HepG2 (cell line): ENCODE measurements around the gene NXNL2. TPM values are rescaled to one million over a fixed set of nuclear protein-coding genes. Genes with fewer than 3 reads are reported as not detected.
A peak's percentile ranks its signal among the peaks of the same experiment; 100 is the strongest.

Experiments
- ATAC-seq: fragments of 200-7000 bp; cut with Tn5 transposase; 3 replicates; pipeline ENCODE4 v1.9.1; 2020; ENCODE audit warnings: mild to moderate bottlenecking, moderate library complexity
- BruUV-seq: library from RNA; stranded (reverse); fragments of 400-500 nt; replicated peaks from 2 replicates; lab custom pipeline; 2021; lab: Mats Ljungman, UMichigan
- CTCF ChIA-PET: fragments of 300-600 bp; formaldehyde crosslinking; extraction: SDS; loops from one replicate; lab custom pipeline; 2021; ENCODE audit warnings: low total read pairs, inconsistent platforms, low intra/inter-chr PET ratio; lab: Yijun Ruan, JAX
- POLR2A ChIA-PET: fragments of 350-600 bp; sonication (Branson Sonifier 250); formaldehyde crosslinking; loops from one replicate; lab custom pipeline; 2020; ENCODE audit warnings: antibody characterized with exemption, inconsistent platforms; lab: Yijun Ruan, JAX
- DNase-seq: peaks from one replicate; pipeline ENCODE4 v3.0.0-alpha.2; 2015; ENCODE audit warnings: low spot score
- FAIRE-seq: peaks from 3 replicates; lab custom pipeline; 2011; peaks lifted over from hg19 to GRCh38; lab: Jason Lieb, UNC
- H2AFZ ChIP-seq: one replicate; pipeline ENCODE4 v1.6.1; 2011; ENCODE audit warnings: low read length, inconsistent platforms
- H3K27ac ChIP-seq: fragments of 300-600 bp; 3 replicates; pipeline ENCODE4 v1.8.0; 2011; ENCODE audit warnings: mixed run types, mild to moderate bottlenecking, mixed read lengths, low read length, inconsistent platforms; ENCODE audit not compliant: insufficient read depth; ENCODE audit errors: extremely low read length
- H3K27me3 ChIP-seq, 2 experiments: fragments of 200-600 bp in 1 of 2; 2 replicates in 1 of 2; 3 replicates in 1 of 2; pipeline versions ENCODE4 v1.6.0 to v1.8.0; 2011; ENCODE audit warnings: low read length in 2 of 2, mild to moderate bottlenecking in 2 of 2, moderate library complexity in 2 of 2, inconsistent platforms in 1 of 2; ENCODE audit not compliant: insufficient read depth in 2 of 2, control insufficient read depth in 1 of 2
- H3K36me3 ChIP-seq, 2 experiments: fragments of 200-600 bp in 1 of 2; replicated peaks in 1 of 2; 2 replicates in 1 of 2; 3 replicates in 1 of 2; pipeline versions ENCODE4 v1.5.1 to v1.8.0; 2011; ENCODE audit warnings: low read length in 2 of 2, inconsistent platforms in 1 of 2; ENCODE audit not compliant: insufficient read depth in 2 of 2, control insufficient read depth in 1 of 2
- H3K4me1 ChIP-seq: 2 replicates; pipeline ENCODE4 v1.5.1; 2012; ENCODE audit warnings: low read length, inconsistent platforms; ENCODE audit not compliant: insufficient read depth
- H3K4me2 ChIP-seq: 2 replicates; pipeline ENCODE4 v1.6.0; 2011; ENCODE audit warnings: low read depth, low read length, inconsistent platforms
- H3K4me3 ChIP-seq, 3 experiments: fragments of 200-600 bp in 1 of 3; sonication (generic), shearing (Covaris generic) in 1 of 3; replicated peaks in 1 of 3; 2 replicates each; pipeline ENCODE4 v1.5.1; 2011 to 2016; ENCODE audit warnings: low read length in 3 of 3, inconsistent platforms in 2 of 3, low read depth in 2 of 3, mild to moderate bottlenecking in 2 of 3, control low read depth in 1 of 3, mixed read lengths in 1 of 3; ENCODE audit not compliant: insufficient read depth in 1 of 3
- H3K79me2 ChIP-seq: one replicate; pipeline ENCODE4 v1.6.1; 2011; ENCODE audit warnings: low read length, inconsistent platforms; ENCODE audit not compliant: insufficient read depth
- H3K9ac ChIP-seq: 2 replicates; pipeline ENCODE4 v1.6.0; 2011; ENCODE audit warnings: mild to moderate bottlenecking, low read depth, low read length, inconsistent platforms; ENCODE audit not compliant: insufficient read depth
- H3K9me3 ChIP-seq: 2 replicates; pipeline ENCODE4 v1.5.1; 2012; ENCODE audit warnings: mild to moderate bottlenecking, low read length
- H4K20me1 ChIP-seq: 2 replicates; pipeline ENCODE4 v1.6.0; 2011; ENCODE audit warnings: inconsistent platforms, mild to moderate bottlenecking, low read length, moderate library complexity; ENCODE audit not compliant: insufficient read depth
- CEBPB ChIP-seq: IDR thresholded peaks from 2 replicates; pipeline ENCODE4 v1.6.1; 2011; ENCODE audit warnings: low read depth, low read length, improper control_type of control experiment, borderline replicate concordance
- TFE3 ChIP-seq: IDR thresholded peaks from 2 replicates; pipeline ENCODE4 v1.6.1; 2016
- XBP1 ChIP-seq: sonication (generic); formaldehyde crosslinking; IDR thresholded peaks from 2 replicates; pipeline ENCODE4 v1.5.0; 2020; ENCODE audit warnings: missing genetic modification reagents
- WGBS: methylation state at CpG from one replicate; pipeline ENCODE4 v1.1.6; 2017; ENCODE audit warnings: low lambda C conversion rate; 5-methylcytosine and 5-hydroxymethylcytosine counted together
- in situ Hi-C: cut with HindIII; loops from 2 replicates; pipeline ENCODE4 v1.10.0; 2017; ENCODE audit warnings: low pct_unique_long_range_greater_than_20kb; ENCODE audit not compliant: extremely low pct_ligation_motif_present
- intact Hi-C: fragments of 100-400 bp; cut with micrococcal nuclease; formaldehyde crosslinking; loops from one replicate; pipeline ENCODE4 v1.10.0; 2022; ENCODE audit not compliant: unreplicated experiment
- polyA plus RNA-seq, 8 experiments: library from polyadenylated mRNA; depleted of rRNA in 3 of 8; stranded (reverse) in 7 of 8; unstranded in 1 of 8; fragments of >200 nt; fragmentation: Illumina TruSeq in 4 of 8; extraction: Trizol in 4 of 8; gene quantifications; 2 replicates each; pipeline versions ENCODE4 v1.2.1 to v1.2.3, GENCODE V29; 2011 to 2016; ENCODE audit warnings: low read depth in 4 of 8, missing spikeins in 1 of 8, mixed read lengths in 1 of 8; ENCODE audit not compliant: insufficient read depth in 1 of 8
- total RNA-seq, 5 experiments: library from RNA; depleted of rRNA; stranded (reverse); fragments of >200 nt; fragmentation: Illumina TruSeq; extraction: Trizol; gene quantifications; 2 replicates each; pipeline ENCODE4 v1.2.3, GENCODE V29; 2016; ENCODE audit warnings: low read depth in 1 of 5

The NXNL2 gene
- total and polyA plus RNA-seq, 2 of the 13 experiments (the other 11 are each of a cell fraction or from before 2014, with no cell fraction given): not detected

GRCh38 chr9:88544245-88544644 lies 9.3 kb downstream of the NXNL2 start:
- CTCF ChIA-PET: no interaction called here
- no peak for ATAC-seq

GRCh38 chr9:88551546-88552137 lies 16.7 kb downstream of the NXNL2 start:
- no peak overlapping the region for H3K9ac ChIP-seq
- no peaks in the 10 kb centered on the region for H3K36me3 ChIP-seq
- no peaks in the 10 kb centered on the region for H3K4me1 ChIP-seq
- ChIA-PET CTCF (no interaction called here), POLR2A (no interaction called here)
- intact Hi-C loops (no loop called here), in situ Hi-C loops (no loop called here)
- H3K9me3 ChIP-seq: no peaks in the 10 kb centered on the region
- WGBS: 22% methylated on average over 2 of the region's 2 CpGs
- DNase-seq (no peak), ATAC-seq (no peak), FAIRE-seq (no peak)
- peaks cover 0 to 17% of the 10 kb centered on the region in 2 experiments; a peak in 2 of 5 replicates for H3K27me3 ChIP-seq
- BruUV-seq: no TSS peak
- no peaks in the 10 kb centered on the region for H3K79me2 ChIP-seq
- H3K4me2 ChIP-seq: no peak overlapping the region
- TF ChIP-seq TFE3 (CRISPR knock-in tag): no peak
- H3K4me3 ChIP-seq: no peak overlapping the region
- H3K27ac ChIP-seq: no peak overlapping the region
- H4K20me1 ChIP-seq: no peaks in the 10 kb centered on the region
- H2AFZ ChIP-seq: no peak overlapping the region

More at GRCh38 chr9:88544245-88544644, 9.3 kb downstream of the NXNL2 start:
- H3K4me2 ChIP-seq: no peak overlapping the region
- TF ChIP-seq CEBPB (peak; percentile 42; the same call in 1 of the 2 replicates), XBP1 (CRISPR knock-in tag) (no peak)
- DNase-seq (no peak), FAIRE-seq (no peak)
- no peak overlapping the region for H3K27ac ChIP-seq
- in situ Hi-C loops: no loop called here
- H3K9me3 ChIP-seq: no peaks in the 10 kb centered on the region
- no peaks in the 10 kb centered on the region for H3K36me3 ChIP-seq
- intact Hi-C loops: no loop called here
- BruUV-seq: no TSS peak
- H3K27me3 ChIP-seq: peaks cover 0 to 8% of the 10 kb centered on the region in 2 experiments; a peak in 4 of 5 replicates
- H3K9ac ChIP-seq: no peak overlapping the region
- 2% methylated on average over 4 of the region's 11 CpGs for WGBS
- H4K20me1 ChIP-seq: no peaks in the 10 kb centered on the region
- no peak overlapping the region for H2AFZ ChIP-seq
- H3K79me2 ChIP-seq: no peaks in the 10 kb centered on the region
- no peak overlapping the region for H3K4me3 ChIP-seq
- no peaks in the 10 kb centered on the region for H3K4me1 ChIP-seq
- POLR2A ChIA-PET: no interaction called here
